ENCODE data around the gene TM9SF2.

DNA sequence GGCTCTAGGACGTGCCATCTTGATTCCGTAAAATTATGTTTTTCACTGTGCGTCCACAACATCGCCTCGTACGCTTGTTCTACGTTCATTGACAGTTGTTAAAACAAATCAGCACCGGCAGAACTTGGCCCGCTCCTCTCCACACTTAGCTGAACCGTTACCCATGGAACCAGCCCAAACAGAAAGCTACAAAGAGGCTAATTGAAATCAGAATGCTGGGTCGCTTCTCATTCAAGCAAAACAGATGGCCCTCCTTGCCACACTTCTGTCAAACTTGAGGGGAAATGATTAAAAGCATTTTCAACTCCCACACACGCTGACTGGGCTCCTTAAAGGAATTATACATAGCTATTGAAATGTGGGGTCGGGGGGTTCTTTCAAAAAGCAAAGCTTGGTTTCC is 71.6 kb downstream of the TM9SF2 start:
- TF ChIP-seq POLR2AphosphoS5 (IDR thresholded peaks at IDR 0.05; ENCODE audit: borderline replicate concordance, low read depth, low read length) (no peak), EZH2 (IDR thresholded peaks at IDR 0.05) (no peak)
